Body of pancreas (tissue), 4 donors: Measurements from ENCODE around the gene PNKP. TPM values are rescaled to one million over a fixed set of nuclear protein-coding genes. Genes with fewer than 3 reads are reported as not detected.

ENCODE experiments used
- ATAC-seq: fragments of 150-250 bp; one replicate; pipeline ENCODE4 v1.9.1; 2016
- DNase-seq, 4 donors: peaks; one replicate each; pipeline ENCODE4 v3.0.0-alpha.2; 2019
- H3K27ac ChIP-seq, 4 donors: fragments of 200-600 bp; sonication (generic); 1 replicate in 3 of 4; 2 replicates in 1 of 4; pipeline versions ENCODE4 v1.5.1 to v1.6.1; 2016 to 2019; ENCODE audit warnings: mild to moderate bottlenecking in 1 of 4, mixed read lengths in 1 of 4, moderate library complexity in 1 of 4
- H3K27me3 ChIP-seq, 2 donors: fragments of 200-600 bp; sonication (generic); one replicate each; pipeline ENCODE4 v1.6.0; 2016; ENCODE audit warnings: mild to moderate bottlenecking in 1 of 2
- H3K36me3 ChIP-seq, 2 donors: fragments of 200-600 bp; sonication (generic); replicated peaks in 1 of 2; 2 replicates each; pipeline ENCODE4 v1.5.1; 2016; ENCODE audit warnings: low read depth in 2 of 2; ENCODE audit not compliant: insufficient read depth in 1 of 2
- H3K4me1 ChIP-seq: fragments of 200-600 bp; sonication (generic); one replicate; pipeline ENCODE4 v1.6.0; 2016
- H3K4me3 ChIP-seq, 2 donors: fragments of 200-600 bp; sonication (generic); 1 replicate in 1 of 2; 2 replicates in 1 of 2; pipeline ENCODE4 v1.5.1; 2016 to 2019
- H3K9me3 ChIP-seq, 3 donors: fragments of 200-600 bp; sonication (generic); 1 replicate in 2 of 3; 2 replicates in 1 of 3; pipeline ENCODE4 v1.5.1; 2016
- CTCF ChIP-seq, 7 experiments: fragments of 450-650 bp in 4 of 7; fragments of 200-600 bp in 3 of 7; sonication (generic) in 3 of 7; IDR thresholded peaks; one replicate each; pipeline ENCODE4 v1.5.1; 2016 to 2019; ENCODE audit warnings: antibody characterized with exemption in 7 of 7
- POLR2A ChIP-seq, 3 donors: fragments of 450-650 bp; IDR thresholded peaks; one replicate each; pipeline ENCODE4 v1.6.1; 2016; ENCODE audit warnings: antibody characterized with exemption in 3 of 3, mild to moderate bottlenecking in 2 of 3
- WGBS, 2 donors: methylation state at CpG; one replicate each; pipeline ENCODE4 v1.1.5; 2017; 5-methylcytosine and 5-hydroxymethylcytosine counted together
- intact Hi-C: fragments of 100-400 bp; cut with DNase I; formaldehyde crosslinking; loops from one replicate; pipeline ENCODE4 v1.15.1; 2023
- total RNA-seq, 2 donors: library from RNA; depleted of rRNA; stranded (reverse); fragments of >200 nt; gene quantifications; one replicate each; pipeline ENCODE4 v1.1.0, GENCODE V29; 2016

The PNKP gene
- total RNA-seq, 2 donors from 2014 or later = 59.7 to 122 TPM

GRCh38 chr19:49850221-49850486 lies 17.2 kb downstream of the PNKP start:
- peak overlapping the region; percentile 93 to 99 (median 99) for H3K27ac ChIP-seq
- no peaks in the 10 kb centered on the region for H3K36me3 ChIP-seq
- peaks cover 36% of the 10 kb centered on the region for H3K4me1 ChIP-seq
- H3K9me3 ChIP-seq = no peaks in the 10 kb centered on the region
- DNase-seq = no peak
- TF ChIP-seq POLR2A (IDR thresholded peaks at IDR 0.05) (no peak), CTCF (IDR thresholded peaks at IDR 0.05) (no peak)
- ATAC-seq = no peak
- peak overlapping the region in 1 of 2 donors; percentile 44 for H3K4me3 ChIP-seq
- no peaks in the 10 kb centered on the region for H3K27me3 ChIP-seq
- WGBS, 2 donors = 39 to 51% methylated on average over 12 of the region's 12 CpGs
- intact Hi-C loops = no loop called here

DNA sequence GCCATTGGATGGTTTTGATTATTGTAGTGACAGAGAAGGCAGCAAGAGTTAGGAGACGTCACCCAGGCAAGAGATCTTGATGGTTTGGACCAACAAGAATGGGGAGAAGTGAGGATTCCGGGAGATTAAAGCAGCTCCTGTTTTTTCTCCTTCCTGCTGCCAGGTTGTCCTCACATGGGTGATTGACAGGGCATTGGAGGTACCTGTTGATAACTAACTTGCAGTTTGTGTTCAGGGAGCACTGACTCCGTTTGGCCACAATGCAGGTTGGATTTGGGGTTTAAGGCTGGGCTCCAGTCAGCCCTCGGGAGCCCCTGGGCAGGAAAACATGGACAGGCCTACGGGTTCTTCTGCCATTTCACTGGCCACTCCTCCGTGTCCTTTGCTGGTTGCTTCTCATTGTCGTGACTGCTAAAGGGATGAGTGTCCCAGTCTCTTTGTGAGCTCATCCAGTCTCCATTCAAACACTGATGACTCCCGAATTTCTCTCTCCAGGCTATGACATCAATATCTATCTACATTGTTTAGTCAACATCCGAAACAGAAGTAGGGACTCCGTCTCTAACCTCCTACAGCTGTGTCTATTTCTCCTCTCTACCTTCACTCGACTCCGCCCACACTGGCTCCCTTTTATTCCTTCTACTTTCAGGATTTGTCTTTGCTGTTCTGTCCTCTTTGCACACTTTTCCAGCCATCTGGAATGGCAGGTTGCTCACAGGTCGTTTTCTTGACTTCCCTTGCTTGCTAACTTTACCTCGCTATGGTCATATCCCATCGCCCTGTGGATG lies 17.7 kb downstream of the PNKP start:
- H3K4me3 ChIP-seq = no peak overlapping the region
- TF ChIP-seq POLR2A (IDR thresholded peaks at IDR 0.05) = no peak
- TF ChIP-seq CTCF (IDR thresholded peaks at IDR 0.05) = no peak
- DNase-seq = no peak
- peaks cover 36% of the 10 kb centered on the region for H3K4me1 ChIP-seq
- H3K27ac ChIP-seq = peak overlapping the region in 3 of 4 donors; percentile 99
- WGBS, 2 donors = 85 to 87% methylated on average over 14 to 15 of the region's 15 CpGs
- no peaks in the 10 kb centered on the region for H3K9me3 ChIP-seq
- no peaks in the 10 kb centered on the region for H3K27me3 ChIP-seq
- no peak for ATAC-seq
- intact Hi-C loops = no loop called here
- H3K36me3 ChIP-seq = no peaks in the 10 kb centered on the region

GRCh38 chr19:49848938-49849337 lies 18.4 kb downstream of the PNKP start:
- no peak for DNase-seq
- WGBS, 2 donors = 85 to 89% methylated on average over 3 of the region's 3 CpGs
- intact Hi-C loops = no loop called here

DNA sequence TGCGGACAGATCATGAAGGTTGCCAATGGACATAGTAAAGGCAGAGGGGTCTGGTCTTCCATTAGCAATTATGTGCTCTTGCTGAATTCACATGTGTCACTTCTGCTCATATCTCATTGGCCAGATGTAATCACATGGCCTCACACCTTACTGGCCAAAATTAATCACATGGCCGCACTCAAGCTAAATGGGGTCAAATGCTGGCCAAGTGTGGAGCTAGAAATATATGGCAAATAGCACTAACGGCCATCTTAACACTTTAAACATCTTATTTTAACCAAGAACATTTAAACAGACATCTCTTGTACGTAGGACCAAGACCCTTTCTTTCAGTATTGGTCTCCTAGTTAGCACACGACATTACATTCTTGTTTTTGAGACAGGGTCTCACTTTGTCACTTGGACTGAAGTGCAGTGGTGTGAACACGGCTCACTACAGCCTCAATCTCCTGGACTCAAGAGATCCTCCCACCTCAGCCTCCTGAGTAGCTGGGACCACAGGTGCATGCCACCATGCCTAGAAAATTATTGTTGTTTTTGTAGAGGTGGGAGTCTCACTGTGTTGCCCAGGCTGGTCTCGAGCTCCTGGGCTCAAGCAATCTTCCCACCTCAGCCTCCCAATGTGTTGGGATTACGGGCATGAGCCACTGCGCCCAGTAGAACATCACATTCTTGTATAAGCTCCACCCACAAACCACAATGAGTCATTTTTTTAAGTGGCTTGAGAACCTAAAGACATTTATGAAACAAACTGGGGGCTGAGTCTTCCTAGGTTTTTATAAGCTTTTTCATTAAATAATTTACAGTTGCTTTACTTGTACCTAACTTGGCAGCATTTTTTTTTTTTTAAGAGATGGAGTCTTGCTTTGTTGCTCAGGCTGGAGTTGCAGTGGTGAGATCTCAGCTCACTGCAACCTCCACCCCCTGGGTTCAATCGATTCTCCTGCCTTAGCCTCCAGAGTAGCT lies 19.4 kb downstream of the PNKP start:
- ATAC-seq = no peak
- Histone ChIP-seq H3K4me1 (peaks cover 20% of the 10 kb centered on the region), H3K9me3 (no peaks in the 10 kb centered on the region), H3K4me3 (no peak overlapping the region), H3K27me3 (no peaks in the 10 kb centered on the region), H3K27ac (no peak overlapping the region), H3K36me3 (no peaks in the 10 kb centered on the region)
- TF ChIP-seq POLR2A (IDR thresholded peaks at IDR 0.05) (no peak), CTCF (IDR thresholded peaks at IDR 0.05) (no peak)
- intact Hi-C loops = no loop called here
- DNase-seq = peak in 1 of 4 donors; percentile 8
- 87 to 88% methylated on average over 9 to 10 of the region's 10 CpGs for WGBS, 2 donors

More at GRCh38 chr19:49848938-49849337, 18.4 kb downstream of the PNKP start:
- Histone ChIP-seq H3K36me3 (no peaks in the 10 kb centered on the region), H3K9me3 (no peaks in the 10 kb centered on the region), H3K4me1 (peaks cover 30% of the 10 kb centered on the region), H3K27me3 (no peaks in the 10 kb centered on the region), H3K4me3 (no peak overlapping the region), H3K27ac (no peak overlapping the region)
- ATAC-seq = no peak
- TF ChIP-seq POLR2A (IDR thresholded peaks at IDR 0.05) = no peak
- no peak for TF ChIP-seq CTCF (IDR thresholded peaks at IDR 0.05)
